Measurements from ENCODE around the gene PRR3. TPM values are rescaled to one million over a fixed set of nuclear protein-coding genes. Genes with fewer than 3 reads are reported as not detected.

The PRR3 gene
- total and polyA plus RNA-seq, 2 of the 13 experiments (the other 11 are each of a cell fraction or from before 2014, with no cell fraction given), result 14.6 to 21.2 TPM

DNA sequence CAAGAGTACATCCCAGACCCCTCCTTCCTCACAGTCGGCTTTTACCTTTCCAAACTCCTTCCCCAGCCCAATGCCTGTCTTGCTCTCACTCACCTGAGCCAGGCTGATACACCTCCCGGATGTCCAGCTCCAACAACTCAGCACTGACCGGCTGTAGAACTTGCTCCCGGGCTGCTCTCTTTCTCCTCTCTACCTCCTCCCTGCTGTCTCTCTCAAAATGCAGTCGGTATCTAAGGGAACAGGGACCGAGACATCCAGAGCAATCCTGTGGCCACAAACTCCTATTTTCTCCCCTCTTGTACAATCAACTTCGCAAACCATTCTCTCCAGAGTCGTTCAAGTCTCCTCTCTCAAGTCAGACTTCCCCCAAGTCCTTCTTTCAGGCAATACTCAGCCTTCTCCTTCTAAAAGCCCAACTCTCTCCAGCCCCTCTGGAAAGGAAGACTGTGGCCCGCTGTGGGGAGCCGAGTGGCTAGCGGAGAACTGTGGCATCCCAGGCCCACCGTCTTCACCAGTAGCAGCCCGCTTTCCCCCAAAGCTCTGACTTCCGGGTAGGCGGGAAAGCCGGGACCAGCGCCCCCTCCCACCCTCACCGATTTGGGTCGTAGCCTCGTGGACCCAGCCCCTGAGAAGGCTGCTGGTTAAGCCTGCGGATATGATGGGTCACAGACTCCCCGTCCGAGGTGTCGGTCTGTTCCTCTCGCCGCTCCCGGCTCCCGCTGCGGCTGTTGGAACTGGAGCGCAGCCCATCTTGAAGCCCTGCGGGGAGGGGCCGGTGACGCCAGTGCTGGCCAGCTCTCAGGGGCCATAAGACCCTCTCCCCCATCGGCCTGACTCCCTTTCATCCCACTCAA is 1.9 kb upstream of the PRR3 start (continued):
- TF ChIP-seq ZNF407 (CRISPR knock-in tag; IDR thresholded peaks at IDR 0.05; ENCODE audit: not compliant biosample characterization) (no peak), DZIP1 (CRISPR knock-in tag; IDR thresholded peaks at IDR 0.05) (no peak), SP2 (CRISPR knock-in tag; IDR thresholded peaks at IDR 0.05) (no peak), ZNF672 (CRISPR knock-in tag; IDR thresholded peaks at IDR 0.05) (no peak), E2F2 (CRISPR knock-in tag; IDR thresholded peaks at IDR 0.05; ENCODE audit: borderline replicate concordance) (peak; percentile 54; the same call in 1 of the 2 replicates), CREBL2 (CRISPR knock-in tag; IDR thresholded peaks at IDR 0.05; ENCODE audit: borderline replicate concordance) (0 out of 2 replicates have a peak, but pooled peaks have one; percentile 46), ZNF451 (CRISPR knock-in tag; IDR thresholded peaks at IDR 0.05) (peak; percentile 3; the same call in 1 of the 2 replicates), HNRNPK (IDR thresholded peaks at IDR 0.05; ENCODE audit: low read depth, low read length, poor library complexity, severe bottlenecking) (peak; percentile 1), ZSCAN31 (CRISPR knock-in tag; IDR thresholded peaks at IDR 0.05; ENCODE audit: low read depth) (no peak), ZNF547 (CRISPR knock-in tag; IDR thresholded peaks at IDR 0.05) (0 out of 2 replicates have a peak, but pooled peaks have one; percentile 1)
